Mucosa of descending colon (tissue), 3 donors: ENCODE results near the gene OSBPL10. TPM values are rescaled to one million over a fixed set of nuclear protein-coding genes. Genes with fewer than 3 reads are reported as not detected.

Source experiments
- ATAC-seq: fragments of 200-7000 bp; cut with Tn5 transposase; one replicate; pipeline ENCODE4 v1.9.1; 2020; ENCODE audit warnings: mild to moderate bottlenecking, moderate library complexity
- DNase-seq, 3 donors: peaks; one replicate each; pipeline ENCODE4 v3.0.0-alpha.2; 2020
- H3K36me3 ChIP-seq: fragments of 200-600 bp; one replicate; pipeline ENCODE4 v1.8.0; 2021; ENCODE audit warnings: low read depth, mild to moderate bottlenecking
- H3K4me1 ChIP-seq: fragments of 200-600 bp; one replicate; pipeline ENCODE4 v1.8.0; 2021; ENCODE audit warnings: low read depth, mild to moderate bottlenecking
- H3K4me3 ChIP-seq: fragments of 200-600 bp; one replicate; pipeline ENCODE4 v1.8.0; 2021; ENCODE audit warnings: mild to moderate bottlenecking
- H3K9me3 ChIP-seq: fragments of 200-600 bp; one replicate; pipeline ENCODE4 v1.8.0; 2021; ENCODE audit warnings: mild to moderate bottlenecking
- intact Hi-C, 2 donors: fragments of 100-400 bp; cut with DNase I in 1 of 2; cut with micrococcal nuclease in 1 of 2; formaldehyde crosslinking; loops; one replicate each; pipeline versions ENCODE4 v1.11.0 to v1.11.1; 2022; cut with DNase I, micrococcal nuclease
- total RNA-seq, 3 donors: library from RNA; stranded (reverse); fragmentation: NEBNext Ultra II Directional in 2 of 3; extraction: Animal tissue kit (Norgen Biotek cat#: 25700) in 2 of 3; gene quantifications; one replicate each; pipeline versions ENCODE4 v1.2.1 to v1.2.4, GENCODE V29; 2021 to 2023
- TF ChIP-seq, protein P1 (sequence below): fragments of 200-600 bp; IDR thresholded peaks from one replicate; pipeline ENCODE4 v1.8.0; 2022; ENCODE audit warnings: antibody characterized with exemption, mild to moderate bottlenecking
- donor health status: DM: no; HTN: no; CAD: no; lungs with moderate emphysema.
- donor health status: DM: no; HTN: no; CAD: no.
- donor health status: DM: no; HTN: yes; CAD: no.

Gene OSBPL10
- total RNA-seq, 3 donors from 2014 or later: 15.7 to 23.9 (median 16.6) TPM

DNA sequence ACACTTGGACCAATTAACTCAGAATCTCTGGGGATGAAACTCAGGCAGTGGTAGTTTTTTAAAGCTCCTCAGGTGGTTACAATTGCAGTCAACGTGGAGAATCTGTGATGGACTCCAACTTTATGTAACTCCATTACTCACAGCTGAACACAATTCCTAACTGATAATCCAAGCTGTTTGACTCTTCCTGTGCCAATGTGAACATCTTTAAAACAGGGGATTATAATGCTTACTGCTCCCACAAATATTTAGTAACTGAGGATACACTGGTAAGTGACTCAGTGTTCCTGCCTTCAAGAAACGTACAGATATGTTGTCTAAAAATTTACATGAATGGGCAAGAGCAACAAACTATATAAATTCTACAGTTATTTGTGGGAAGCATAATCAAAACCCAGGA is 85.6 kb downstream of the OSBPL10 start:
- intact Hi-C loops: no loop called here
- H3K4me3 ChIP-seq: no peak overlapping the region
- no peak for DNase-seq
- ATAC-seq: no peak
- H3K4me1 ChIP-seq: no peaks in the 10 kb centered on the region
- TF ChIP-seq, protein P1, sequence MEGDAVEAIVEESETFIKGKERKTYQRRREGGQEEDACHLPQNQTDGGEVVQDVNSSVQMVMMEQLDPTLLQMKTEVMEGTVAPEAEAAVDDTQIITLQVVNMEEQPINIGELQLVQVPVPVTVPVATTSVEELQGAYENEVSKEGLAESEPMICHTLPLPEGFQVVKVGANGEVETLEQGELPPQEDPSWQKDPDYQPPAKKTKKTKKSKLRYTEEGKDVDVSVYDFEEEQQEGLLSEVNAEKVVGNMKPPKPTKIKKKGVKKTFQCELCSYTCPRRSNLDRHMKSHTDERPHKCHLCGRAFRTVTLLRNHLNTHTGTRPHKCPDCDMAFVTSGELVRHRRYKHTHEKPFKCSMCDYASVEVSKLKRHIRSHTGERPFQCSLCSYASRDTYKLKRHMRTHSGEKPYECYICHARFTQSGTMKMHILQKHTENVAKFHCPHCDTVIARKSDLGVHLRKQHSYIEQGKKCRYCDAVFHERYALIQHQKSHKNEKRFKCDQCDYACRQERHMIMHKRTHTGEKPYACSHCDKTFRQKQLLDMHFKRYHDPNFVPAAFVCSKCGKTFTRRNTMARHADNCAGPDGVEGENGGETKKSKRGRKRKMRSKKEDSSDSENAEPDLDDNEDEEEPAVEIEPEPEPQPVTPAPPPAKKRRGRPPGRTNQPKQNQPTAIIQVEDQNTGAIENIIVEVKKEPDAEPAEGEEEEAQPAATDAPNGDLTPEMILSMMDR: no peak
- H3K36me3 ChIP-seq: no peaks in the 10 kb centered on the region
- no peaks in the 10 kb centered on the region for H3K9me3 ChIP-seq

DNA sequence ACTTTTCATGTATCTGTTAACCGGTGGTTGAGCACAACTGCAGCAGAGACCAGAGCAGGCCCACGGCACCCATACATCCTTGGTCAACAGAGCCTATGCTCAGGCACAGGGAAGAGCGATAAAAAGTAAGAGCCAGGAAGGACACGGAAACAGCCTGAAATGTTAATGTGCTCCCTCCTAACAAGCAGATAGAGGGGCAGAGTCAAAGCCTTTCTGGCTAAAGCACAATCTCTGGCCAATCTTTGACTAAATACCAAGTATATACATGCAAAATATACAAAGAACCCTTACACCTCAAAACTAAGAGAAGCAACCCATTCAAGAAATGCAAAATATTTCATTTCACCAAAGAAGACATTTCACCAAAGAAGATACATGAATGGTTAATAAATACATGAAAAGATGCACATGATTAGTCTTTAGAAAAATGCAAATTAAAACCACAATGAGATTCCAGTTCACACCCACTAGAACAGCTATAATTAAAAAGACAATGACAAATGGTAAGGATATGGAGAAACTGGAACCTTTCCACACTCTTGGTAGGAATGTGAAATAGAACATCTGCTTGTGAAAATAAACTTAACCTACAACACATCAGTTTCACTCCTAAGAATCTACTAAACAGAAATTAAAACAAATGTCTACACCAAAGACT is 88.0 kb downstream of the OSBPL10 start:
- no peak for ATAC-seq
- no peak overlapping the region for H3K4me3 ChIP-seq
- H3K36me3 ChIP-seq: no peaks in the 10 kb centered on the region
- intact Hi-C loops: no loop called here
- no peaks in the 10 kb centered on the region for H3K9me3 ChIP-seq
- TF ChIP-seq, protein P1: no peak
- no peaks in the 10 kb centered on the region for H3K4me1 ChIP-seq
- DNase-seq: no peak

DNA sequence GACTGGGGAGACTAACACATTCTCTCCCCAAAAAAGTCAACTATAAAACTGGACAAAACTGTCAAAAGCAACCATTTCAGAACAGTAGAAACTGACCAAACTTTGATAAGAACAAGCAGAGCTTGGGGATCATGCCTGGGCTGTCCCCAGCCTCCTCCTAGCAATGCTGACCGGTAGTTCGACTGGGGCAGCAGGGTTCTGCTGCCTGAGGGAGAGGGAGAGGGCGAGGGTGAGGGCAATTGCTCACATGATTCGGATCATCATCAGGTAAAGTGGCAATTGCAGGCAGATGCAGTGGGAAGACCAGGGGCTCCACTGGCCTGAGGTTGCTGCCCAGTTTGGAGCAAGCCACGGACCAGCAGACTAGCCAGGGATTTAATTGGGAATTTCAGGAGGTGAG is 88.6 kb downstream of the OSBPL10 start:
- intact Hi-C loops: no loop called here
- H3K9me3 ChIP-seq: no peaks in the 10 kb centered on the region
- H3K4me3 ChIP-seq: no peak overlapping the region
- TF ChIP-seq, protein P1: no peak
- no peaks in the 10 kb centered on the region for H3K36me3 ChIP-seq
- DNase-seq (no peak), ATAC-seq (no peak)
- no peaks in the 10 kb centered on the region for H3K4me1 ChIP-seq

DNA sequence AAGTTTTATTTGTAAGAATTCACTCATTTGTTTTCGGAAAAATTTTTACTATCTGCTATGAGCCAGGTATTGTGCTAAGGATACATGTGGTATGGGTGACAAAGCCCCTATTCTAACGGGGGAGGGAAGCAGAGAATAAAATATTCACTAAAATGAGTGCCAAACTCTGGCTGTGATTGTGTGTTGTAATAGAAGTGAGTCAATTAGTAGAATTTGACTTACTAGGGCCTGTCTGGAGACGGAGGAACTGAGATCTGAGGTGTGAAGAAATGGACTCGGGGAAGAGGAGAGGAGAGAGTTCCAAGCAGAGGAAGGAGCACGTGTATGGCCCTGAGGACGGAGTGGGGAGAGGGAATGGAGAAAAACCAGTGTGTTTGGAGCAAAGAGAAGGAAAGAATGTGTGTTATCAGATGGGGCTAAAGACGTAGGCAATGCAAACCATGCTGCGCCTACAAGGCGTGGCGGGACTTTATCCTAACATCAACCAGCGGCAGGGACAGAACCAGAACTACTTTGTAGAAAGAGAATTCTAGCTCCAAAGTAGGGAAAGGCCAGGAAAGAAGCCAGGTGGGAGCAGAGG is 89.1 kb downstream of the OSBPL10 start:
- Histone ChIP-seq H3K4me1 (no peaks in the 10 kb centered on the region), H3K9me3 (no peaks in the 10 kb centered on the region), H3K4me3 (no peak overlapping the region), H3K36me3 (no peaks in the 10 kb centered on the region)
- intact Hi-C loops: no loop called here
- DNase-seq: no peak
- TF ChIP-seq, protein P1: no peak
- ATAC-seq: no peak

DNA sequence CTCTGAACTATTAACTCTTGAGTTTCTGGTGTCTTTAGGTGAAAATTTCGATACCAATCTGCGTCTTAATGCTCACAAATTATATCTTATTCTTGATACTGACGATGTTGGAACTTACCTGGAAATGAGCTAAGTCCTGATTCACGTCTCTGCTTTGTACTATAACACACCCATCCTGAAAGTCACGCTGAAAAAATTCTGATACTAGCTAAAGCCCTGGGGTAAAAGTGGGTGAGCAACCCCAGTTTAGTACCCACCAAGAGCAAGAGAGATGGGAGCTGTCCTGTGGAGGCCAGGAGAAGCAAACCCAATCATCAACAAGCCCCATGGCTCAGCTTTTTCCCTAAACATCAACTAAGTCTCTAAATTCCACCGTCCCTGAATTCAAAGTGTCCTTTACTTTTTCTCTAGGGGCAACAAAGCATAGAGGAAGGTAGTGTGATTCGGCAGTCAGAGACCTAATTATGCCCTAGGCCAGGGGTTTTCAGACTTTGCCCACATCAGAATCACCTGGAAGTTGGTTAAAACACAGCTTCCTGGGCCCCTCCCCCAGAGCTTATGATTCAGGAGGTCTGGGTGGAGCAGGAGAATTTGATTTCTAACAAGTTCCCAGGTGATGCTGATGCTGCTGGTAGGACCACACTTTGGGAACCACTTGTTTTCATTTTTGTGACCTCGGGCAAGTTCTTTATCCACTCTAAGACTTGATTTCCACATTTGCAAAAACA is 90.2 kb downstream of the OSBPL10 start:
- no peak for ATAC-seq

More for the DNA sequence above, 90.2 kb downstream of the OSBPL10 start:
- TF ChIP-seq, protein P1: no peak
- DNase-seq: no peak
- Histone ChIP-seq H3K4me1 (no peaks in the 10 kb centered on the region), H3K9me3 (no peaks in the 10 kb centered on the region), H3K36me3 (no peaks in the 10 kb centered on the region), H3K4me3 (no peak overlapping the region)
- intact Hi-C loops: no loop called here
